ENCODE data around the gene GREM2.

DNA sequence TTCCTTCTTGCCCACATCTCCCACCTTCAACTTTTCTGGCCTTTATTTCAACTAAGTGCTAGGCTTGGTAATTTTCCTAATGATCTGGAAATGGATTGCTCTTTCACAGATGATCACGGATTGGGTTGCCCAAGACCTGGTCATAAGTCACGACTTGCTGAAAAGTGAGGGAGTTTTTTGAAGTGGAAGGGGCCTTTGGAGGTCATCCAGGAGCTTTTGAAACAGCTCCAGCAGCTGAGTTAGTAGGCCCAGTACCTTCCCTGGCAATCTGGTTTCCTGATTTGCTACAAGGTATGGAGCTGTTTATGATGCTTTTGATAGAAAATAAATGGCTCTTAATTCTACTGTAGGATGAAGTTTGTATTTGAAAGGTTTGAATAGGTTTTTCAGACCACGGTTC lies 20.4 kb downstream of the GREM2 start:
- no peak for TF ChIP-seq CTCF (IDR thresholded peaks at IDR 0.05)
- TF ChIP-seq TCF7L2 (IDR thresholded peaks at IDR 0.05; ENCODE audit: low read depth, low read length): no peak
- TF ChIP-seq, protein P1, sequence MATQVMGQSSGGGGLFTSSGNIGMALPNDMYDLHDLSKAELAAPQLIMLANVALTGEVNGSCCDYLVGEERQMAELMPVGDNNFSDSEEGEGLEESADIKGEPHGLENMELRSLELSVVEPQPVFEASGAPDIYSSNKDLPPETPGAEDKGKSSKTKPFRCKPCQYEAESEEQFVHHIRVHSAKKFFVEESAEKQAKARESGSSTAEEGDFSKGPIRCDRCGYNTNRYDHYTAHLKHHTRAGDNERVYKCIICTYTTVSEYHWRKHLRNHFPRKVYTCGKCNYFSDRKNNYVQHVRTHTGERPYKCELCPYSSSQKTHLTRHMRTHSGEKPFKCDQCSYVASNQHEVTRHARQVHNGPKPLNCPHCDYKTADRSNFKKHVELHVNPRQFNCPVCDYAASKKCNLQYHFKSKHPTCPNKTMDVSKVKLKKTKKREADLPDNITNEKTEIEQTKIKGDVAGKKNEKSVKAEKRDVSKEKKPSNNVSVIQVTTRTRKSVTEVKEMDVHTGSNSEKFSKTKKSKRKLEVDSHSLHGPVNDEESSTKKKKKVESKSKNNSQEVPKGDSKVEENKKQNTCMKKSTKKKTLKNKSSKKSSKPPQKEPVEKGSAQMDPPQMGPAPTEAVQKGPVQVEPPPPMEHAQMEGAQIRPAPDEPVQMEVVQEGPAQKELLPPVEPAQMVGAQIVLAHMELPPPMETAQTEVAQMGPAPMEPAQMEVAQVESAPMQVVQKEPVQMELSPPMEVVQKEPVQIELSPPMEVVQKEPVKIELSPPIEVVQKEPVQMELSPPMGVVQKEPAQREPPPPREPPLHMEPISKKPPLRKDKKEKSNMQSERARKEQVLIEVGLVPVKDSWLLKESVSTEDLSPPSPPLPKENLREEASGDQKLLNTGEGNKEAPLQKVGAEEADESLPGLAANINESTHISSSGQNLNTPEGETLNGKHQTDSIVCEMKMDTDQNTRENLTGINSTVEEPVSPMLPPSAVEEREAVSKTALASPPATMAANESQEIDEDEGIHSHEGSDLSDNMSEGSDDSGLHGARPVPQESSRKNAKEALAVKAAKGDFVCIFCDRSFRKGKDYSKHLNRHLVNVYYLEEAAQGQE (IDR thresholded peaks at IDR 0.05; ENCODE audit: insufficient read depth in 1 of 2, low read depth in 2 of 2, low read length in 1 of 2): no peak
- no peak for TF ChIP-seq POLR2AphosphoS5 (IDR thresholded peaks at IDR 0.05; ENCODE audit: low read depth, low read length)
